T-helper 22 cell (primary cell): ENCODE results near the gene SLC50A1.
"Not testable (repeated sequence)": the region's sequence is repeated elsewhere in the genome, so short reads cannot be mapped to it uniquely, and the experiment has no call there.

Experiments
- DNase-seq: peaks from one replicate; pipeline ENCODE4 v3.0.0-alpha.2; 2020; ENCODE audit warnings: low read depth

Gene SLC50A1

DNA sequence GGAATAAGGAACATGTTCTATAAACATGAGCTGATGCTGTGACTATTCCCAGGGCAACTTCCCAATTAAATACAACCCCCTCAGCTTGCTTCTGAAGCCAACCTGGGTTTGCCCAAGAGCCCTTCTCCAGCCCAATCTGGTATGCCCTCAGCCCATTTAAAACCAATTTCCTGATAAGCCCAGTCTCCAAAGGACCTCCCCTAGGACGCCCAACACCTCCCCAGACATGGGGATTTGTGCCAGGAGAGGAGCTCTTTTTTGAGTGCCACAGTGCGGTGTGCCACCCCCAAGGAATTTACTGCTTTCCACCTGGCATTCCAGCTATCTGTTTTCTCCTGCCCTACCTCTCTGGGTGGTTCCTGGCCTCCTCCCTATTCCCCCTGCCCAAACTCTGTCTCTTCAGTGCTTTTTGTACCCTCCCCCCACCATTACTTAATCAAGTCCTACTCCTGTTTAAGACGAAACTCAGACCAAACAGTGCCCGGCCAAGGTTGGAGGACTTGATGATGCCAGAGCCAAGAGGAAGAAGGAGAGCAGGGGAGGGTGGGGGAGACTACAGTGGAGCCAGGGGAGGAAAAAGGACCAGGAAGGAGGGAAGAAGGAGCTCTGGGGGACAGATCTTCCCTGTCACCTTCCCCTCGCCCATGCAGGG, 19.4 kb upstream of the SLC50A1 start:
- DNase-seq = no peak

DNA sequence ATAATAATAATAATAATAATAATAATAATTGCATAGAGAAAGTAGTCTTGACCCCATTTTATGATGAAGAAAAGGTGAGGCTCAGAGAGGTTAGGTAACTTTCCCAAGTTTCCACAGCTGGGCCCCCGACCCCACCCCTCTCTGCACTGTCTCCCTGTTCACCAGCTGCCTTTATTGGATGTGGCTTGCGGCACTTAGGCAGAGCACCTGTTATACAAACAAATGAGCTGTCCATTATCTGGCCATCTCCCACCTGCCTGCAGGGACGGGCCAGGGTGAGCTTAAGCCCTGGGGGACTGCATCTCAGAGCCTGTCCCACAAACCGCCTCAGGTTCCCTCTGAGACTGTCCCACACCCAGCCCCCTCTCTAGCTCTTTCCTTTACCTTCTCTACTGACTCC, 18.0 kb upstream of the SLC50A1 start:
- DNase-seq = no peak

DNA sequence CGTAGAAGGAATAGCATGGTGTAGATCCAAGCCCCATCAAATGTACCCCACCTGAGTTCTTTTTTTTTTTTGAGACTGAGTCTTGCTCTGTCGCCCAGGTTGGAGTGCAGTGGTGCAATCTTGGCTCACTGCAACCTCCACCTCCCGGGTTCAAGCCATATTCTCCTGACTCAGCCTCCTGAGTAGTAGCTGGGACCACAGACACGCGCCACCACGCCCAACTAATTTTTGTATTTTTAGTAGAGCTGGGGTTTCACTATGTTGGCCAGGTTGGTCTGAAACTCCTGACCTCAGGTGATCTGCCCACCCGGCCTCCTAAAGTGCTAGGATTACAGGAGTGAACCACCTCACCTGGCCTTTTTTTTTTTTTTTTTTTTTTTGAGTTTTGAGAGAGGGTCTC, 17.6 kb upstream of the SLC50A1 start:
- DNase-seq = not testable (repeated sequence)

DNA sequence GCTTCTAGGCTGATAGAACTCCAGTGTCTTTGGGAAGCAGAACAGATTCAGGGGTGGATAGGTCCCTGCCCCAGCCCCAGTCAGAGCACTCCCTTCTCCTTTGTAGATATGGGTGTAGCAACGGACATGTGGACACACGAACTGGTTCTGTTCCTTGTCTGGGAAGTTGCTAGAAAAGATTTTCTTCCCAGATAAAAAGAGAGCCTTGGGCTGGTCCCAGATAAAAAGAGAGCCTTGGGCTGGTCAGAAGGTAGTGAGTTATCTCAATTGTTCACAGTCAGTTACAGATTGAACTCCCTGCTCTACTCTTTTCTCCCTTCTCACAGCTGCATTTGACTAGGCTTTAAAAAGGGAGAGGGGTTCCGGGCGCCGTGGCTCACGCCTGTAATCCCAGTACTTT, 15.4 kb upstream of the SLC50A1 start:
- DNase-seq = no peak

- DNase-seq = no peak
Measured at GRCh38 chr1:155121249-155121648, 14.4 kb upstream of the SLC50A1 start.

DNA sequence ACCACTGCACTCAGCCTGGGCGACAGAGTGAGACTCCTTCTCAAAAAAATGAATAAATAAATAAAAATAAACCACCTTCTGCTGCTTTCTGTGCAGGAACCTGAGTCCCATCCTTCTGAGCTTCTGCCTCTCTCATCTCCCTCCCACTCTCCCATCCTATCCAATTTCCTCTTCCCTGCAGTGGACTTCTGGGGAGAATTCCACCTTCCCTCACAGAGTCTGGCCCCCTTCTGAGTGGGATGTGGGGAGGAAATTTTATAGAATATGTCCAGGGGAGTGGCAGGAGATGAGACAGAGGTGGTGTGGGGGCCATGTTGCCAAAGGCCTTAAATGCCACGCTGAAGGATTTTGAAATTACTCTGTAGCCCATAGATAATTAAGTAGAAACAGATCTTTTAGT, 13.3 kb upstream of the SLC50A1 start:
- no peak for DNase-seq

GRCh38 chr1:155123801-155124200, 11.9 kb upstream of the SLC50A1 start:
- no peak for DNase-seq

GRCh38 chr1:155124503-155125463, 10.9 kb upstream of the SLC50A1 start:
- no peak for DNase-seq

GRCh38 chr1:155125511-155125945, 10.1 kb upstream of the SLC50A1 start:
- no peak for DNase-seq

DNA sequence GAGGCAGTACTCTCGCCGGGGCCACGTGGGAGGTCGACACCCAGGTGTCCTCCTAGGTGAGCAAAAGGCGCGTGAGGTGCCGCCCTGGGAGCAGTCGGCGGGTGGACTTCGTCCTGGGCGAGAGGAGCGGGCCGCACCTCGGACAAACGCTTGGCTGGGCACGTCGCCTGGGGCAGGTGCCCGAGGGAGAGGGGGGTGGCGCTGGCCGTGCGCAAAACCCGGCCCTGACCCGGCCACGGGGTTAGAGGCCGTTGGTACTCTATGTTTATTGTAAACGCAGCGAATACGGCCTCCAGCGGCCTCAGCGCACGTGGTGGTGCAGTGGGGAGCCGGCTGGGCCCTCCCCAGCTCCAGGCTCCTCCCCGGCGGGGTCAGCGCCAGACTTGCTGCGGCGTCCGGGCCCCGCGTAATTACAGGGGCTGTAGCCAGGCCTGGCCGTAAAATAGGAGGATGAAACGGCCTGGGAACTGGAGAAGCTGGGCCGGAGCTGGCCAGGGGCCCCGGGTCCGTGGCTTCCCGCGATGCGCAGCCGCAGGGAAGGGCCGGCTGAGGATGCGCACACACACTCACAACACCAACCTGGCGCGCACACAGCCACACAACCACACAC, 9.6 kb upstream of the SLC50A1 start:
- DNase-seq = no peak

DNA sequence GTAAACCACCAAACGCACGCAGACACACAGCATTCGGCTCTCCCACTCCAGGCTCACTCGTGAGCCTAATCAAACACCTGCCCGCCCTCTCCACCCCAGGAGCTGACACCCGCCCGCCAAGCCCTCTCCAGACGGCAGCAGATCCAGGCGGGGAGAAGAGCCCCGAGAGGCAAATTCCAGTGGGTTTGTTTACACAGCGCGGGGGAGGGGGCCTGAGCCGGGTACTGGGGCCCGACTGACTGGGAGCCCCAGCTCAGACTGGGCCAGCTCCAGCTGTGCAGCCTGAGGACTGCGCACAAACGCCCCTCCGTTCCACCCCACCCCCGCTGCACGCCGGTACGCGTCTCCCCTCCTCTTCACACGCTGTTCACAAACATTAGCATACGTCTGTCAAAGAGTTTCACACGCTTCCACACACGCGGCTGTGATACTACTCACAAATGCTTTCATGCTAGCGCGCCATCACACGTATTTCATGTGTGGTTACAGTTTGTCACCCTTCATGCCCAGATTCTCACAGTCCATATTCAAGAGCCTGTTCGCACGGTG, 9.0 kb upstream of the SLC50A1 start:
- no peak for DNase-seq

DNA sequence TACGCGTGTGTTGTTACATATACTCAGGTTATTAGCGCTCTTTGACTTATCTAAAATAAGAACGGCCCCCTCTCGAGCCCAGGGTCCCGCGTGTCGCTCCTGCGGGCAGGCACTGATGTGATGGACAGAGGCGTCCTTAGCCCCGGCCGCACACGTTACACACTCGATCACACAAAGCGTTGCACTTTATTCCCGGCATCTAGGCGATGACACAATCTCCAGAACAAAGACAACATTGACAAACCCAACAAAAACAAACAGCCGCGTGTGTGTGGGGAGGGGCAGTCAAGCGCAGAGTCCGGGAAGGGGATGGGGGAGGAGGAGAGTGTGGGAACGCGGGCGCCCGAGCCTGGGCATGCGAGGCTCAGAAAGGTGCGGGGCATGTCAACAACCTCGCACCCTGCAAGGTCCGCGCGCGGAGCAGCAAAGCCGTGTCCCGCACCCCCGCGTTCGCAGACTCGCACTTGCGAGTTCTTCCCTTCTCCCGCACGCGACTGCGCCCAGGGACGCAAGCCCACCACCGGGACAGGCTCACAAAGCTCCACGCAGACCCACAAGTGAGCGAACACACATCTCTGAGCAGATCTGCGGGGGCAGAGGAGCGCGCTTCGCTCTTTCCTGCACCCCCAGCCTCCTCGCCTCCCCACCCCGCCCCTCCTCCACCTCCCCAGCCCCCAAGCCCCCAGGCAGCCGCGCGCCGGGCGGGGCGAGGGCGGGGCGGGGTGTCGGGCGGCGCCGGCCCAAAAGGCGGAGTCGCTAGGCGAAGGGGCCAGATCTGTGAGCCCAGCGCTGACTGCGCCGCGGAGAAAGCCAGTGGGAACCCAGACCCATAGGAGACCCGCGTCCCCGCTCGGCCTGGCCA, 8.3 kb upstream of the SLC50A1 start, which contains the start of gene EFNA1:
EFNA1 (plus strand) TSS at position 772 of the 862 bp plus-strand sequence. CDS start 102 bp downstream, outside the sequence.
- peak; percentile 24 for DNase-seq

- no peak for DNase-seq
Measured at GRCh38 chr1:155127967-155128754, 7.5 kb upstream of the SLC50A1 start.

- DNase-seq = no peak
Measured at GRCh38 chr1:155128755-155129473, 6.7 kb upstream of the SLC50A1 start.

DNA sequence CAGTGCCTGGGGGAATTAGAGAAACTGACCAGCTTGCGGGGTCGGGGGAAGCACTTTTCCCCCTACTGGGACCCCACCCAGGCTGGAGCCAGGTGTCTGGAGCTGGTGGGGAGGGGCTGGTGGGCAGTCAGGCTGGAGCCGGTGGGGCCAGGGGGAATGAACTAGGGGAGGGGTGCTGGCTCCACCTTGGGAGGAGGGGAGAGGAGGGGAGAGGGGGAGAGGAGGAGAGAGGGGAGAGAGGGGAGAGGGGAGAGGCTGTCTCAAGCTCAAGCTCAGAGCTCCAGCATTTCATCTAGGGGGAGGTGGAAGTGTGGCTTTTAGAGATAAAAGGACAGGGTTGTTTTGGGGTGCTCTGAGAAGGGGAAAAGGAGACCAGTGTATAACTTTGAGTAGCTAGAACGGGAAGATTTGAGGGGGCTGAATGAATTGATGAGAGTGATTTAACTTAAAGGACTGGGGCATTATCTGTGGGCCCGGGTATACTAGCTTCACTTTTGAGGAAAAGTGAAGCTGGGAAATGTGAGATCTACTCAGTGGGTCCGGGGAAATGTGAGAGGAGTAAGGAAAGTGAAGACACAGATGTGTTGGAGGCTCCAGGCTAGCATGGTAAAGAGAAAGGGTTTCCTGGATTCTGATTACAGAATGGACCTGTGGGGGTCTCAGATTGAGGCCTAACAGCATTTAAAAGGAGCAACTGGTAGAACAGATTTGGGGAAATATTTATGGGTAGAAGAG, 5.2 kb upstream of the SLC50A1 start:
- no peak for DNase-seq

- DNase-seq = no peak
Measured at GRCh38 chr1:155131285-155131684, 4.4 kb upstream of the SLC50A1 start.

GRCh38 chr1:155131856-155132255, 3.8 kb upstream of the SLC50A1 start:
- DNase-seq = no peak

GRCh38 chr1:155133799-155134281, 1.8 kb upstream of the SLC50A1 start:
- no peak for DNase-seq

DNA sequence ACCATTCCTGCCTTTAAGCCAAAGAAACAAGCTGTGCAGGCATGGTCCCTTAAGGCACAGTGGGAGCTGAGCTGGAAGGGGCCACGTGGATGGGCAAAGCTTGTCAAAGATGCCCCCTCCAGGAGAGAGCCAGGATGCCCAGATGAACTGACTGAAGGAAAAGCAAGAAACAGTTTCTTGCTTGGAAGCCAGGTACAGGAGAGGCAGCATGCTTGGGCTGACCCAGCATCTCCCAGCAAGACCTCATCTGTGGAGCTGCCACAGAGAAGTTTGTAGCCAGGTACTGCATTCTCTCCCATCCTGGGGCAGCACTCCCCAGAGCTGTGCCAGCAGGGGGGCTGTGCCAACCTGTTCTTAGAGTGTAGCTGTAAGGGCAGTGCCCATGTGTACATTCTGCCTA, 1.3 kb upstream of the SLC50A1 start:
- DNase-seq = no peak
